Omental fat pad (tissue), 4 donors: Measurements from ENCODE around the gene PER1. TPM values are rescaled to one million over a fixed set of nuclear protein-coding genes. Genes with fewer than 3 reads are reported as not detected.
A peak's percentile ranks its signal among the peaks of the same experiment; 100 is the strongest.

ENCODE experiments used
- ATAC-seq: fragments of 150-250 bp; one replicate; pipeline ENCODE4 v1.9.1; 2016; ENCODE audit warnings: mild to moderate bottlenecking, moderate library complexity; ENCODE audit not compliant: low FRiP score
- DNase-seq: peaks from one replicate; pipeline ENCODE4 v3.0.0-alpha.2; 2019; ENCODE audit warnings: low spot score
- total RNA-seq, 4 donors: library from RNA; depleted of rRNA; stranded (reverse); fragments of >200 nt; gene quantifications; one replicate each; pipeline ENCODE4 v1.1.0, GENCODE V29; 2016
- TF ChIP-seq, protein P1 (sequence below), 3 donors: fragments of 450-650 bp; IDR thresholded peaks; one replicate each; pipeline ENCODE4 v1.5.1; 2016 to 2017; ENCODE audit warnings: antibody characterized with exemption in 3 of 3, mild to moderate bottlenecking in 3 of 3, moderate library complexity in 2 of 3

PER1 gene
- total RNA-seq, 4 donors from 2014 or later = 78.8 to 169 (median 122) TPM

DNA sequence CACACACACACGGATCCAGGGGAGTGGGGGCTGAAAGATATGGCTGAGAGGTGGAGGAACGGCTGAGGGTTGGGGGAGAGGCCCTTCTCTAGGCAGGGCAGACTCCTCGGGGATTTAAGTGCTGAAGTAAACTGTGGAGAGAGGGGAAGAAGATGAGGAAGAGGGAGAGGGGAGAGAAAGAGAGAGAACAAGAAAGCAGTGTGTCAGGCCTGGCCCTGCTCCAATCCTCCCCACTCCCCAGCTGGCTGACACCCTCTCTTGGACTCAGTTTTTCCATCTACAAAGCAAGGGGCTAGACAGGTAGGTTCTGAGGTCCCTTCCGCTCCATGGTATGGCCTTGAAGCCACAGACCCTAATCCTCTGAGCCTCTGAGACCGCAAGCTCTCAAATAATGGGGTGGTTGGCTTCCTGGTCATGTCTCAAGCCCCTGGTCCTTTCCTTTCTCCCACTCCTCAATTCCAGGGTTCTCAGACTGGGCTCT lies 8.6 kb upstream of the PER1 start:
- DNase-seq (no peak), ATAC-seq (no peak)
- TF ChIP-seq, protein P1, sequence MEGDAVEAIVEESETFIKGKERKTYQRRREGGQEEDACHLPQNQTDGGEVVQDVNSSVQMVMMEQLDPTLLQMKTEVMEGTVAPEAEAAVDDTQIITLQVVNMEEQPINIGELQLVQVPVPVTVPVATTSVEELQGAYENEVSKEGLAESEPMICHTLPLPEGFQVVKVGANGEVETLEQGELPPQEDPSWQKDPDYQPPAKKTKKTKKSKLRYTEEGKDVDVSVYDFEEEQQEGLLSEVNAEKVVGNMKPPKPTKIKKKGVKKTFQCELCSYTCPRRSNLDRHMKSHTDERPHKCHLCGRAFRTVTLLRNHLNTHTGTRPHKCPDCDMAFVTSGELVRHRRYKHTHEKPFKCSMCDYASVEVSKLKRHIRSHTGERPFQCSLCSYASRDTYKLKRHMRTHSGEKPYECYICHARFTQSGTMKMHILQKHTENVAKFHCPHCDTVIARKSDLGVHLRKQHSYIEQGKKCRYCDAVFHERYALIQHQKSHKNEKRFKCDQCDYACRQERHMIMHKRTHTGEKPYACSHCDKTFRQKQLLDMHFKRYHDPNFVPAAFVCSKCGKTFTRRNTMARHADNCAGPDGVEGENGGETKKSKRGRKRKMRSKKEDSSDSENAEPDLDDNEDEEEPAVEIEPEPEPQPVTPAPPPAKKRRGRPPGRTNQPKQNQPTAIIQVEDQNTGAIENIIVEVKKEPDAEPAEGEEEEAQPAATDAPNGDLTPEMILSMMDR (IDR thresholded peaks at IDR 0.05) = no peak

DNA sequence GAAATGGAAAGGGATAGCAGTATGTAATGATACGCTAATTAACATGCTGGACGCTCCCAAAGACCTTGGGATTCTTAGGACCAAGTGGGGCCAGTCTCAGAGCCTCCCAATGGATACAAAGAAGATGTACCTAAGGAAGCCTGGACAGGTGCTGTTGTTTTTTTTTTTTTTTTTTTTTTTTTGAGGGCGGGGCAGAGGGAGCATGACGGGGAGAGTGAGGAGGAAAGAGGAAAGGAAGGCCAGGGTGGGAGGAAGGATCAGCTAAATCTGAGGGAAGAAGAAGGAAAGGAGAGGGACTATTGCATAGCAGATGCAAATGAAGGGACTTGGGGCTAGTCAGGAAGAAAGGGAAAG lies 8.0 kb upstream of the PER1 start:
- ATAC-seq = no peak
- TF ChIP-seq, protein P1 (IDR thresholded peaks at IDR 0.05) = no peak

DNA sequence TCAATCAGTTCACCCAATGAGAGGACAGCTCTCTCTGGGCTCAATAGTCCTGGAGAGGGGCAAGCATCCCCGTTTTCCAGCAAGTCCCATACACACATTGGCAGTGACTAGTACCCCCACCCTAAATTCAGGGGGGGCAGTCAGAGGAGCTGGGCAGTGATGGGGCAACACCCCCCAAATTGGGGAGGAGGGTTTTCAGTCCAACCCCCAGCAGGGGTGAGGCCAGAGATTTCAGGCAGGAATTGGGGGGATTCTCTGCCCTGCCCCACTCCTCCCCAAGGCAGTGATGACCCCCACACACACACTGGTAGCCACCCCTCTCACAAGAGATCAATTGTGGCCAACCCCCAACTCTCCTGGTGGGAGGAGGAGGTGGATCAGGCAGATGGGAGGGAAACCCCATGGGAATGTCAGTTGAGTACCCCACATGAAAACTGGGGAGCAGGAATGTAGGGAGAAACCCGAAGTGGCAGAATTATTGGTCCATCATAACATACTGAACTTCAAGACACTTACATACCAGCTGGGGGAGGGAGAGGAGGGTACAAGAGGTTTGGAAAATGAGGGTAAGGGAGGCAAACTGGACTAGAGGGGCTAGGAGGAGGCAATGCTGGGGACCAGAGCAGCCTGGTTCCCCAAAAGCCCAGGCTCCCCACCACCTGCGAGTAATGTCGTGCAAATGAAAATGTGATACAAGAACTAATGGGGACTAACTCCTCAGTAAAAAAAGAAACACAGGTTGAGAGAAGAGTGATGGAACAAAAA lies 7.4 kb upstream of the PER1 start:
- TF ChIP-seq, protein P1 (IDR thresholded peaks at IDR 0.05) = no peak
- DNase-seq (no peak), ATAC-seq (no peak)

More for the DNA sequence above, 8.0 kb upstream of the PER1 start:
- no peak for DNase-seq

- TF ChIP-seq, protein P1 (IDR thresholded peaks at IDR 0.05) = no peak
- ATAC-seq (no peak), DNase-seq (no peak)
These were observed 6.8 kb upstream of the PER1 start for GRCh38 chr17:8159032-8159400.

DNA sequence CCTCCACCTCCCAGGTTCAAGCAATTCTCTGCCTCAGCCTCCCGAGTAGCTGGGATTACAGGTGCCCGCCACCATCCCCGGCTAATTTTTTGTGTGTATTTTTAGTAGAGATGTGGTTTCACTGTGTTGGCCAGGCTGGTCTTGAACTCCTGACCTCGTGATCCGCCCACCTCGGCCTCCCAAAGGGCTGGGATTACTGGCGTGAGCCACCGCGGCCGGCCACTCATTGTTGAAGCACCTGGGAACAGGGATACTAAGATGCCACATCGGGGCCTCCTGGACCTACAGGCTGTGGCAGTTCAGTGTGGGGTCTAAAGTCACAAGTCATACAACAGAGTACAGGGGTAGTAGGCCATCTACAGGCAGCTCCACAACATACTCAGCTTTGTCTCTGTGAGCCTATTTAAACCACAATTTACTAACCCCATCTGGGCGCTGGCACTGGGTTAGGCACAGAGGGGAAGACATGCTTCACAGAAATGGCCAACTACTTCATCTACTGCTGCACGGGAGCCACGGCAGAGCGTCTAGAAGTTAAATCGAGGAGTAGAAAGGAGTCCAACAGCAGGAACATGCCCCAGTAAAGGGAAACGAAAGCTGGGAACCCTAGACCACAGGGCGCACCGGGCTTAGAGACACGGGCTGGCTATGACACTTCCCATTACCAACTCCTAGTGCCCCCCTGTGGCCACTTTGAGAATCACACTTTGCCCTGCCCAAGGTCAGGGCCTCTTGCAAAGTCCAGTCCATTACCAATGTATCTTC lies 6.2 kb upstream of the PER1 start:
- no peak for ATAC-seq
- peak; percentile 99 for DNase-seq
- TF ChIP-seq, protein P1 (IDR thresholded peaks at IDR 0.05) = peak in 2 of 3 donors; percentile 74 to 84

DNA sequence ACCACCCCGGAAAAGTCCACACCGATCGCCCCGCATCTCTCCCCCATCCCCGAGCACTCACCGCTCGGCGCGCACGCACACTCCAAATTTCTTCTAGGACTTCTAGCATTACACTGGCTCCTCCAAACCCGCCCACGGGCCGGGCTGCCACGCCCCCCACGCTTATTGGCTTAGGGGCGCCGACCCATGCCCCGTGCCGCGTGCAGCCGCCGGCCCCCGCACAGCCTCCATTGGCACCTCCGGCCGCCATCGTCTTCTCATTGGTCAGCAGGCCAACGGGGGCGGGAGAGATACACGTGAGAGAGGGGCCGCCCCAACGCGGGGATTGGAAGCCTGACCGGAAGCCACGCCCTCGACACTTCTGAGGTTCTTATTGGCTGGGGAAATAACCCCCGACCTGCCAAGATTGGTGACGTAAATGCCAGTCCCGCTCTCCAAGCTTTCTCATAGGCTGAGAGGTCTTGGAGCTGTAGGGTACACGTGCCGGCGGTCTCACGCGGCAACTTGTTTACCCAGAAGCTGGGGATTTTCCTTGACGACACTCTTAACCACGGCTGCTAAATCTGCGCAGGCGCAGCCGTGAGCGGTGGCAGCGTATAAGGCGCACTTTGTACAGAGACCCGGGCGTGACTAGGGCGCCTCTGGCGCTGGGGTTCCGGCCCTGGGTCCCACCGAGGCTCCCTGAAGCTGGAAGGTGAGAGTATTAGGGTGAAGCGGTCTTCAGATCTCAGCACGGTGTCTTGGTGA lies 4.2 kb upstream of the PER1 start:
- DNase-seq = peak; percentile 99
- TF ChIP-seq, protein P1 (IDR thresholded peaks at IDR 0.05) = no peak
- peak; percentile 80 for ATAC-seq
